H9 (cell line): ENCODE results near the gene NFKBIZ. TPM values are rescaled to one million over a fixed set of nuclear protein-coding genes. Genes with fewer than 3 reads are reported as not detected.
A peak's percentile ranks its signal among the peaks of the same experiment; 100 is the strongest.

Experiments used
- DNase-seq: peaks from one replicate; pipeline ENCODE4 v3.0.0-alpha.2; 2017
- H2AFZ ChIP-seq: one replicate; pipeline ENCODE4 v1.6.1; 2013; ENCODE audit warnings: mild to moderate bottlenecking, low read length, control low read depth, moderate library complexity
- H2AK5ac ChIP-seq: 2 replicates; pipeline ENCODE4 v1.6.1; 2013; ENCODE audit warnings: low read length, control low read depth, mixed read lengths; ENCODE audit not compliant: insufficient read length
- H2BK120ac ChIP-seq: one replicate; pipeline ENCODE4 v1.6.1; 2013; ENCODE audit warnings: low read depth, mild to moderate bottlenecking, low read length, control low read depth, inconsistent platforms; ENCODE audit not compliant: poor library complexity, severe bottlenecking
- H2BK12ac ChIP-seq: 2 replicates; pipeline ENCODE4 v1.6.1; 2013; ENCODE audit warnings: low read length, control low read depth, mixed read lengths, low read depth; ENCODE audit not compliant: insufficient read length
- H2BK15ac ChIP-seq: 2 replicates; pipeline ENCODE4 v1.6.1; 2013; ENCODE audit warnings: low read depth, low read length, control low read depth
- H2BK20ac ChIP-seq: one replicate; pipeline ENCODE4 v1.6.1; 2013; ENCODE audit warnings: low read depth, mild to moderate bottlenecking, low read length, control low read depth, inconsistent platforms; ENCODE audit not compliant: poor library complexity, severe bottlenecking
- H2BK5ac ChIP-seq: 2 replicates; pipeline ENCODE4 v1.6.1; 2013; ENCODE audit warnings: low read length, control low read depth, mixed read lengths; ENCODE audit not compliant: insufficient read length
- H3K14ac ChIP-seq: 2 replicates; pipeline ENCODE4 v1.6.1; 2013; ENCODE audit warnings: low read length, control low read depth; ENCODE audit not compliant: insufficient read depth
- H3K18ac ChIP-seq: 2 replicates; pipeline ENCODE4 v1.6.1; 2013; ENCODE audit warnings: low read depth, mild to moderate bottlenecking, mixed read lengths, low read length, control low read depth; ENCODE audit not compliant: insufficient read length
- H3K23ac ChIP-seq: 2 replicates; pipeline ENCODE4 v1.6.1; 2013; ENCODE audit warnings: low read length, control low read depth, mixed read lengths, low read depth; ENCODE audit not compliant: insufficient read length
- H3K23me2 ChIP-seq: 2 replicates; pipeline ENCODE4 v1.6.1; 2013; ENCODE audit warnings: low read depth, mild to moderate bottlenecking, mixed read lengths, low read length, control low read depth; ENCODE audit not compliant: insufficient read length, poor library complexity, severe bottlenecking
- H3K27ac ChIP-seq: 2 replicates; pipeline ENCODE4 v1.5.1; 2013; ENCODE audit warnings: low read length, control low read depth, mixed read lengths, low read depth; ENCODE audit not compliant: insufficient read length
- H3K27me3 ChIP-seq: 2 replicates; pipeline ENCODE4 v1.6.1; 2013; ENCODE audit warnings: low read length, control low read depth, inconsistent platforms; ENCODE audit not compliant: insufficient read depth
- H3K4ac ChIP-seq: 2 replicates; pipeline ENCODE4 v1.6.1; 2013; ENCODE audit warnings: low read depth, mild to moderate bottlenecking, control low read depth, inconsistent platforms, low read length, moderate library complexity
- H3K4me1 ChIP-seq: 2 replicates; pipeline ENCODE4 v1.6.1; 2013; ENCODE audit warnings: low read length, control low read depth, inconsistent platforms; ENCODE audit not compliant: insufficient read depth
- H3K4me2 ChIP-seq: 2 replicates; pipeline ENCODE4 v1.6.1; 2013; ENCODE audit warnings: low read length, control low read depth, mixed read lengths; ENCODE audit not compliant: insufficient read length, insufficient read depth
- H3K56ac ChIP-seq: 2 replicates; pipeline ENCODE4 v1.6.1; 2013; ENCODE audit warnings: low read depth, mild to moderate bottlenecking, mixed read lengths, low read length, control low read depth; ENCODE audit not compliant: insufficient read length
- H3K79me1 ChIP-seq: 2 replicates; pipeline ENCODE4 v1.6.1; 2013; ENCODE audit warnings: low read depth, mild to moderate bottlenecking, moderate library complexity, low read length, control low read depth, inconsistent platforms; ENCODE audit not compliant: insufficient read depth, poor library complexity, severe bottlenecking
- H3K79me2 ChIP-seq: 2 replicates; pipeline ENCODE4 v1.6.1; 2013; ENCODE audit warnings: low read length, control low read depth, inconsistent platforms; ENCODE audit not compliant: insufficient read depth
- H3K9ac ChIP-seq: 2 replicates; pipeline ENCODE4 v1.6.1; 2013; ENCODE audit warnings: low read length, control low read depth, mixed read lengths; ENCODE audit not compliant: insufficient read length; ENCODE audit errors: extremely low read depth
- H3K9me3 ChIP-seq: one replicate; pipeline ENCODE4 v1.6.1; 2013; ENCODE audit warnings: low read depth, low read length, inconsistent platforms; ENCODE audit not compliant: control insufficient read depth
- H3T11ph ChIP-seq: one replicate; pipeline ENCODE4 v1.6.1; 2013; ENCODE audit warnings: mild to moderate bottlenecking, low read length, control low read depth, inconsistent platforms
- H4K20me1 ChIP-seq: one replicate; pipeline ENCODE4 v1.6.1; 2013; ENCODE audit not compliant: control insufficient read depth, insufficient read length, insufficient read depth
- H4K5ac ChIP-seq: 2 replicates; pipeline ENCODE4 v1.6.1; 2013; ENCODE audit warnings: low read depth, mild to moderate bottlenecking, mixed read lengths, low read length, control low read depth; ENCODE audit not compliant: insufficient read length
- H4K8ac ChIP-seq: replicated peaks from 2 replicates; pipeline ENCODE4 v1.6.1; 2013; ENCODE audit warnings: low read length, control low read depth, mixed read lengths, low read depth; ENCODE audit not compliant: insufficient read length
- H4K91ac ChIP-seq: 2 replicates; pipeline ENCODE4 v1.6.1; 2013; ENCODE audit warnings: low read depth, mild to moderate bottlenecking, moderate library complexity, mixed read lengths, low read length, control low read depth; ENCODE audit not compliant: insufficient read length
- H3K27ac Mint-ChIP-seq, 3 experiments: 2 replicates in 2 of 3; 3 replicates in 1 of 3; pipeline ENCODE4 v1.8.0; 2020 to 2021; ENCODE audit warnings: mixed read lengths in 3 of 3, mild to moderate bottlenecking in 1 of 3, moderate library complexity in 1 of 3
- H3K27me3 Mint-ChIP-seq: 2 replicates; pipeline ENCODE4 v1.8.0; 2021; ENCODE audit warnings: low read depth, mild to moderate bottlenecking, moderate library complexity, mixed read lengths
- H3K36me3 Mint-ChIP-seq, 3 experiments: 2 replicates in 2 of 3; 3 replicates in 1 of 3; pipeline ENCODE4 v1.8.0; 2020 to 2021; ENCODE audit warnings: low read depth in 3 of 3, mixed read lengths in 3 of 3; ENCODE audit not compliant: insufficient read depth in 1 of 3
- H3K4me1 Mint-ChIP-seq, 2 experiments: 2 replicates each; pipeline ENCODE4 v1.8.0; 2020; ENCODE audit warnings: mixed read lengths in 2 of 2
- H3K4me3 Mint-ChIP-seq, 2 experiments: 2 replicates in 1 of 2; 3 replicates in 1 of 2; pipeline ENCODE4 v1.8.0; 2020 to 2021; ENCODE audit warnings: mild to moderate bottlenecking in 2 of 2, mixed read lengths in 2 of 2, moderate library complexity in 1 of 2
- H3K9me3 Mint-ChIP-seq, 2 experiments: 2 replicates in 1 of 2; 3 replicates in 1 of 2; pipeline ENCODE4 v1.8.0; 2020; ENCODE audit warnings: mild to moderate bottlenecking in 2 of 2, mixed read lengths in 2 of 2, moderate library complexity in 1 of 2
- WGBS: extraction: QIAGEN DNeasy Blood & Tissue Kit; methylation state at CpG from one replicate; pipeline ENCODE4 v1.1.7; 2013; ENCODE audit warnings: missing lambda C conversion rate, low lambda C conversion rate, mixed read lengths; ENCODE audit not compliant: insufficient read length; ENCODE audit errors: extremely low coverage; 5-methylcytosine and 5-hydroxymethylcytosine counted together
- long read RNA-seq: library from polyadenylated mRNA; unstranded; transcript quantifications from one replicate; pipeline ENCODE4 v2.0.0, GENCODE V29; 2020
- total RNA-seq: library from RNA; stranded (reverse); gene quantifications from 2 replicates; pipeline ENCODE4 v1.2.1, GENCODE V29; 2021
- TF ChIP-seq, protein P1 (sequence below): fragments of 200-600 bp; sonication (generic); conservative IDR thresholded peaks from 3 replicates; pipeline ENCODE4 v1.8.0; 2021; ENCODE audit warnings: antibody characterized with exemption, mild to moderate bottlenecking

The NFKBIZ gene, protein sequence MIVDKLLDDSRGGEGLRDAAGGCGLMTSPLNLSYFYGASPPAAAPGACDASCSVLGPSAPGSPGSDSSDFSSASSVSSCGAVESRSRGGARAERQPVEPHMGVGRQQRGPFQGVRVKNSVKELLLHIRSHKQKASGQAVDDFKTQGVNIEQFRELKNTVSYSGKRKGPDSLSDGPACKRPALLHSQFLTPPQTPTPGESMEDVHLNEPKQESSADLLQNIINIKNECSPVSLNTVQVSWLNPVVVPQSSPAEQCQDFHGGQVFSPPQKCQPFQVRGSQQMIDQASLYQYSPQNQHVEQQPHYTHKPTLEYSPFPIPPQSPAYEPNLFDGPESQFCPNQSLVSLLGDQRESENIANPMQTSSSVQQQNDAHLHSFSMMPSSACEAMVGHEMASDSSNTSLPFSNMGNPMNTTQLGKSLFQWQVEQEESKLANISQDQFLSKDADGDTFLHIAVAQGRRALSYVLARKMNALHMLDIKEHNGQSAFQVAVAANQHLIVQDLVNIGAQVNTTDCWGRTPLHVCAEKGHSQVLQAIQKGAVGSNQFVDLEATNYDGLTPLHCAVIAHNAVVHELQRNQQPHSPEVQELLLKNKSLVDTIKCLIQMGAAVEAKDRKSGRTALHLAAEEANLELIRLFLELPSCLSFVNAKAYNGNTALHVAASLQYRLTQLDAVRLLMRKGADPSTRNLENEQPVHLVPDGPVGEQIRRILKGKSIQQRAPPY
- 11.1 TPM in 2 replicates for total RNA-seq
- long read RNA-seq, transcript NFKBIZ-202 (12 exons, 3,923 nt) = major isoform, 9 of 13 reads
- long read RNA-seq, partial matches to known transcripts = 0 of 13 reads
- long read RNA-seq, other reads (novel, unspliced or antisense) = 4 of 13 reads

DNA sequence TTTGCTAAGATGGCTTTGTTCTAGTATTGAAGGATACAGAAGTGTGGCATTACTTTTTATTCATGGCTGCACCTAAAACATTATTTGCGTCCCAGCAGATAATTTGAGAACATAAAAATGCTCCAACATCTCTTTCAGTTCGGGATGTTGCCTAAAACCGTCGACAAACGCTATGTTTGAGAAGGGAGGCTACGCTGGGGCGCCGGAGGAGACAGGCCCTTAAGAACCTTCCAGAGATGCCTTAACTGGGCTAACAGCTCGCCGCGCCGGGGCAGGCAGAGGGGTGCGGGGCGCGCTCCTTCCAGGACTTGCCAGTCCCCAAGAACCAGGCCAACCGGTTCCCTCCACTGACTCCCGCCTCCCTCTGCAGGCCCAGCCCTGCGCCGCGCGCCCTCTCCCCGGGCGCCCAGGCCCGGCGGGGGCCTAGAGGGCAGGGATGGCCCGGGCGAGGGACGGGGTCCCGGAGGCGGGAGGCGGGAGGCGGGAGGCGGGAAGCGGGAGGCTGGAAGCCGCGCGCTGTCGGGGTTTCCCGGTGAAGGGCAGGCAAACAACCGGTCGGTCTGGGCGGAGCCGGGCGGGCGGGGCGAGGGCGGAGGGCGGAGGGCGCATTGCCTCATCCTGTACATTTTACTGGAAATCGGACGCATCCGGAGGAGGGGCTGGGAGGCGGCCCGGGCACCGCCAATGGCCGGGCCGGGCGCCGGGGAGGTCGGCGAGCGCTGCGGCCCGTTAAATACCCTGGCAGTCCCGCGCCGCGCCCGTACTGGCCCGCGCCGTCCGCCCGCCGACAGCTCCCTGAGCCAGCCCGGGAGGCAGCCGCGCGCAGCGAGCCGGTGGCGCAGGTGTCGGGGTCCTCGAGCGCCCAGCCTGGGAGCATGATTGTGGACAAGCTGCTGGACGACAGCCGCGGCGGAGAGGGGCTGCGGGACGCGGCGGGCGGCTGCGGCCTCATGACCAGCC is at the start of gene NFKBIZ:
Gene NFKBIZ (plus strand): TSS at position 761 of the 960 bp plus-strand sequence. CDS start 115 bp downstream, at position 876.
- H3K9me3 ChIP-seq = no peaks in the 10 kb centered on the region
- H4K91ac ChIP-seq = no peak within 1 kb of the TSS
- no peak within 1 kb of the TSS for H2BK20ac ChIP-seq
- H3K4me1 Mint-ChIP-seq = peaks cover 33 to 37% of the 10 kb centered on the region in 2 experiments
- peak within 1 kb of the TSS; percentile 97 for H3K14ac ChIP-seq
- peak within 1 kb of the TSS; percentile 76 for H3K4me2 ChIP-seq
- no peak within 1 kb of the TSS for H3T11ph ChIP-seq
- no peaks in the 10 kb centered on the region for H3K9me3 Mint-ChIP-seq
- no peak within 1 kb of the TSS for H2BK120ac ChIP-seq
- peaks cover 2% of the 10 kb centered on the region; the same call in 1 of the 2 replicates for H3K4me1 ChIP-seq
- H3K4me3 Mint-ChIP-seq = peak within 1 kb of the TSS; percentile 80 to 98
- H3K27me3 Mint-ChIP-seq = no peaks in the 10 kb centered on the region
- no peak within 1 kb of the TSS for H4K8ac ChIP-seq
- H2BK12ac ChIP-seq = no peak within 1 kb of the TSS
- H3K4ac ChIP-seq = no peak within 1 kb of the TSS
- H3K23ac ChIP-seq = no peak within 1 kb of the TSS
- H3K9ac ChIP-seq = peak within 1 kb of the TSS; percentile 73
- no peak within 1 kb of the TSS for H4K5ac ChIP-seq
- H3K23me2 ChIP-seq = no peaks in the 10 kb centered on the region
- peaks cover 15% of the 10 kb centered on the region; the same call in 1 of the 2 replicates for H3K79me2 ChIP-seq
- no peak within 1 kb of the TSS for H3K56ac ChIP-seq
- no peak within 1 kb of the TSS for H2BK5ac ChIP-seq
- no peak within 1 kb of the TSS for H2BK15ac ChIP-seq
- no peaks in the 10 kb centered on the region for H3K79me1 ChIP-seq
- peak within 1 kb of the TSS; percentile 24 for H3K27ac ChIP-seq
- no peak within 1 kb of the TSS for H2AFZ ChIP-seq
- peaks cover 23 to 38% (median 27%) of the 10 kb centered on the region in 3 experiments for H3K36me3 Mint-ChIP-seq
- H3K18ac ChIP-seq = peak within 1 kb of the TSS; percentile 79
- WGBS = no CpG with 5 or more reads among the region's 95 CpGs
- no peaks in the 10 kb centered on the region for H4K20me1 ChIP-seq
- peak; percentile 94 for DNase-seq
- no peaks in the 10 kb centered on the region for H3K27me3 ChIP-seq
- no peak within 1 kb of the TSS for H2AK5ac ChIP-seq
- H3K27ac Mint-ChIP-seq = peak within 1 kb of the TSS; percentile 52 to 91 (median 87)
- TF ChIP-seq, protein P1, sequence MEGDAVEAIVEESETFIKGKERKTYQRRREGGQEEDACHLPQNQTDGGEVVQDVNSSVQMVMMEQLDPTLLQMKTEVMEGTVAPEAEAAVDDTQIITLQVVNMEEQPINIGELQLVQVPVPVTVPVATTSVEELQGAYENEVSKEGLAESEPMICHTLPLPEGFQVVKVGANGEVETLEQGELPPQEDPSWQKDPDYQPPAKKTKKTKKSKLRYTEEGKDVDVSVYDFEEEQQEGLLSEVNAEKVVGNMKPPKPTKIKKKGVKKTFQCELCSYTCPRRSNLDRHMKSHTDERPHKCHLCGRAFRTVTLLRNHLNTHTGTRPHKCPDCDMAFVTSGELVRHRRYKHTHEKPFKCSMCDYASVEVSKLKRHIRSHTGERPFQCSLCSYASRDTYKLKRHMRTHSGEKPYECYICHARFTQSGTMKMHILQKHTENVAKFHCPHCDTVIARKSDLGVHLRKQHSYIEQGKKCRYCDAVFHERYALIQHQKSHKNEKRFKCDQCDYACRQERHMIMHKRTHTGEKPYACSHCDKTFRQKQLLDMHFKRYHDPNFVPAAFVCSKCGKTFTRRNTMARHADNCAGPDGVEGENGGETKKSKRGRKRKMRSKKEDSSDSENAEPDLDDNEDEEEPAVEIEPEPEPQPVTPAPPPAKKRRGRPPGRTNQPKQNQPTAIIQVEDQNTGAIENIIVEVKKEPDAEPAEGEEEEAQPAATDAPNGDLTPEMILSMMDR = no peak
